ENCODE measurements around the gene PIAS3. TPM values are rescaled to one million over a fixed set of nuclear protein-coding genes. Genes with fewer than 3 reads are reported as not detected.

Gene PIAS3
- total RNA-seq, 2 donors from 2014 or later: 11.4 to 18.0 TPM

DNA sequence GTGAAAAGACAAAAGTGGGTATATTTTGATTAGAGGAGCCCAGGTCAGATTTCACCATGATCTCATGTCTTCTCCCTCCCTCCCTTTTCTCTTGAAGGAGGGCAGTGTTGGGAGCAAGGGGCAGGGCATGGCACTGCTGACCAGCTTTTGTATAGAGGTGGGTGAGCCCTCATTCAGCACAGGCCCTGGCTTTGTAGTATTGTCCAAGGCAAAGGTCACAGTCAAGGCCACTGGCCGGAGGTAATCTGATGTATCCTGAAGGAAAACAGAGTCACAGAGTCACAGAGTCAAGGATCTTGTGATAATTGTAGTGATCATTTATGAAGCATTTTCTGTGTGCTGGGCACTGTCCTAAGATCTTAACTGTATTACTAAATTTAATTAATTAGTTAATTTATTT, 39.1 kb upstream of the PIAS3 start:
- peaks cover 0 to 4% of the 10 kb centered on the region in 2 donors for H3K4me1 ChIP-seq
- TF ChIP-seq, protein P1, sequence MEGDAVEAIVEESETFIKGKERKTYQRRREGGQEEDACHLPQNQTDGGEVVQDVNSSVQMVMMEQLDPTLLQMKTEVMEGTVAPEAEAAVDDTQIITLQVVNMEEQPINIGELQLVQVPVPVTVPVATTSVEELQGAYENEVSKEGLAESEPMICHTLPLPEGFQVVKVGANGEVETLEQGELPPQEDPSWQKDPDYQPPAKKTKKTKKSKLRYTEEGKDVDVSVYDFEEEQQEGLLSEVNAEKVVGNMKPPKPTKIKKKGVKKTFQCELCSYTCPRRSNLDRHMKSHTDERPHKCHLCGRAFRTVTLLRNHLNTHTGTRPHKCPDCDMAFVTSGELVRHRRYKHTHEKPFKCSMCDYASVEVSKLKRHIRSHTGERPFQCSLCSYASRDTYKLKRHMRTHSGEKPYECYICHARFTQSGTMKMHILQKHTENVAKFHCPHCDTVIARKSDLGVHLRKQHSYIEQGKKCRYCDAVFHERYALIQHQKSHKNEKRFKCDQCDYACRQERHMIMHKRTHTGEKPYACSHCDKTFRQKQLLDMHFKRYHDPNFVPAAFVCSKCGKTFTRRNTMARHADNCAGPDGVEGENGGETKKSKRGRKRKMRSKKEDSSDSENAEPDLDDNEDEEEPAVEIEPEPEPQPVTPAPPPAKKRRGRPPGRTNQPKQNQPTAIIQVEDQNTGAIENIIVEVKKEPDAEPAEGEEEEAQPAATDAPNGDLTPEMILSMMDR (IDR thresholded peaks at IDR 0.05): no peak
- H3K4me3 ChIP-seq: no peak overlapping the region
- no peak overlapping the region for H3K27ac ChIP-seq
- no peaks in the 10 kb centered on the region for H3K36me3 ChIP-seq
- DNase-seq (ENCODE audit: low spot score): no peak
- no peaks in the 10 kb centered on the region for H3K27me3 ChIP-seq
- H3K9me3 ChIP-seq: no peaks in the 10 kb centered on the region

DNA sequence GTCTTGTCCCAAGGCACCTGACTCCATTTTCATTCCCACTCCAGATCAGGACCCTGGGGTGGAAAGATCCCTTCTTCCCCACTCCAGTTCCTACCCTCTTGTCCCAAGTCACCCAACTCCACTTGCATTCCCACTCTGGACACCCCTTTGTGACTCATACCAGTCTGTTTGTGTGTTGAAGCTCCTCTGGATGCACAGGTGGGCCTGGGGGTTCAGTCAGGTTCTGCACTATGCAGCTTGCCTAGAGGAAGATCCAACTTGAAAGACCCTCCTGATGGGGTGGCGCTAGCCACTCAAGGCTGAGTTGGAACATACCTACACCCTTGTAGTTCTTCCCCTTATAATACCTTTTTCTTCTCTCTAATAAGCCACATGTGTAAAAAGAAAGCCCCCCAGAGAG, 36.6 kb upstream of the PIAS3 start:
- no peaks in the 10 kb centered on the region for H3K36me3 ChIP-seq
- DNase-seq (ENCODE audit: low spot score): no peak
- H3K4me1 ChIP-seq: peaks cover 0 to 27% of the 10 kb centered on the region in 2 donors
- H3K27ac ChIP-seq: no peak overlapping the region
- TF ChIP-seq, protein P1 (IDR thresholded peaks at IDR 0.05): no peak
- no peaks in the 10 kb centered on the region for H3K27me3 ChIP-seq
- H3K4me3 ChIP-seq: no peak overlapping the region
- no peaks in the 10 kb centered on the region for H3K9me3 ChIP-seq

DNA sequence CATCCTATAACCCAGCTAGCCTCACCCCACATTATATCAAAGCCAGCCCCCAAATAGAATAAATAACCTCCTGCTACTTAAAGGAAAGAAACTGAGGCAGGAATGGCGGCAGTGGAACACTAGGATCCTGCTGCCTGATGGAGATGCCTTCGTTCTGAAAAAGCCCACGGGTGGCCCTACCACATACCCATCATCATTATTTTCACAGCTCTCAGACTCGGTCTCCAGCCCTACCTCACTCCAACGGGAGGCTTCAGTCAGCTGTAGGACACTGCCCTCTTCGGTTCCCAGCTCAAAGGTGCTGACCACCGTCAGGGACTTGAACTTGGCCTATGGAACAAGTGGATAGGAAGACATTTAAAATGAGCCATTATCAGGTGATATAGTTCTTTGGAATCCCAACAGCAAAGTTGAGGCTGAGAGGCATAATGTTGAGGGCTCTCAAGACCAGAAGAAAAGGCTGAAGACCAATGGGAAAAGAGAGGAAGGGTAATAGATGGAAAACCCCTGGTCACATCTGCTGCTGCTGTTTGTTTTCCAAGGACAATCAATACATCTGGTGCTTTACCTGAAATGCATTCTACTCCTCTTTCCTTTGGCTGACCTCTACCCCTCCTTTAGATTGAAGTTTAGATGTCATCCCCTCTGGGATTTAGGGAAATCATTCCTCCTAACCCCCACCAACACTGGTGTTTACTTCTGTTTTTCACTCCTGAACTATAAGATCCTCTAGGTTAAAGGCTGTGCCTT, 34.6 kb upstream of the PIAS3 start:
- H3K4me3 ChIP-seq: no peak overlapping the region
- peak overlapping the region; percentile 82 to 87 for H3K27ac ChIP-seq
- H3K36me3 ChIP-seq: no peaks in the 10 kb centered on the region
- no peaks in the 10 kb centered on the region for H3K27me3 ChIP-seq
- no peaks in the 10 kb centered on the region for H3K9me3 ChIP-seq
- peaks cover 0 to 27% of the 10 kb centered on the region in 2 donors for H3K4me1 ChIP-seq
- no peak for DNase-seq (ENCODE audit: low spot score)
- TF ChIP-seq, protein P1 (IDR thresholded peaks at IDR 0.05): no peak

DNA sequence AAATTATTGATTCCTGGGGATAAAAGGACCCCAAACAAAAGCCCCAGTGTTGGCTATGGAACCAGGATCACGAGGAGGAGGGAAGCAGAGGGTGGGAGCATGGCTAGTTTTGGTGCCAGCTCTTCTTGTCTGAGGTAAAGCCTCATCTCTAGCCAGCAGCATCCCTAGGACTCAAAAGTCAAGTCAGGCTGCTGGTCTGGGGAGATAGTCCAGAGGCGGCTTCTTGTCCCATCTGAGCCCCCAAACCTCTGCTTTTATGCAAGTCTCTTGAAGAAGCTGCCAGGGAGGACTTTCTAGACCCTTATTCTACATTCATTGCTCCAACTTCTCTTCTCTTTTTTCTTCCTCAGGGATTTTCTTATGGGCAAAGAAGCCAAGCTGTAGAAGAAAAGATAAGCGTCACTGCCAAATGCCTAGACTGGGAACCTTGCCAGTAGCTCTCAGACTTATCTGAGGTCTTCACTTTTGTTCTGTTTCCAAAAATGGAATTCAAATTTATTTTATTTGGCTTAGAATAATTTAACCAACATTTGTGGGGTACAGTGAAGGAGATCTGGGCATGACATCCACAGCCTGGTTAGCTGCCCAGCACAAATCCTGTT, 33.7 kb upstream of the PIAS3 start:
- Histone ChIP-seq H3K27ac (peak overlapping the region; percentile 82 to 87), H3K36me3 (no peaks in the 10 kb centered on the region), H3K27me3 (no peaks in the 10 kb centered on the region), H3K4me1 (peaks cover 0 to 27% of the 10 kb centered on the region in 2 donors), H3K4me3 (no peak overlapping the region), H3K9me3 (no peaks in the 10 kb centered on the region)
- DNase-seq (ENCODE audit: low spot score): no peak
- TF ChIP-seq, protein P1 (IDR thresholded peaks at IDR 0.05): no peak

DNA sequence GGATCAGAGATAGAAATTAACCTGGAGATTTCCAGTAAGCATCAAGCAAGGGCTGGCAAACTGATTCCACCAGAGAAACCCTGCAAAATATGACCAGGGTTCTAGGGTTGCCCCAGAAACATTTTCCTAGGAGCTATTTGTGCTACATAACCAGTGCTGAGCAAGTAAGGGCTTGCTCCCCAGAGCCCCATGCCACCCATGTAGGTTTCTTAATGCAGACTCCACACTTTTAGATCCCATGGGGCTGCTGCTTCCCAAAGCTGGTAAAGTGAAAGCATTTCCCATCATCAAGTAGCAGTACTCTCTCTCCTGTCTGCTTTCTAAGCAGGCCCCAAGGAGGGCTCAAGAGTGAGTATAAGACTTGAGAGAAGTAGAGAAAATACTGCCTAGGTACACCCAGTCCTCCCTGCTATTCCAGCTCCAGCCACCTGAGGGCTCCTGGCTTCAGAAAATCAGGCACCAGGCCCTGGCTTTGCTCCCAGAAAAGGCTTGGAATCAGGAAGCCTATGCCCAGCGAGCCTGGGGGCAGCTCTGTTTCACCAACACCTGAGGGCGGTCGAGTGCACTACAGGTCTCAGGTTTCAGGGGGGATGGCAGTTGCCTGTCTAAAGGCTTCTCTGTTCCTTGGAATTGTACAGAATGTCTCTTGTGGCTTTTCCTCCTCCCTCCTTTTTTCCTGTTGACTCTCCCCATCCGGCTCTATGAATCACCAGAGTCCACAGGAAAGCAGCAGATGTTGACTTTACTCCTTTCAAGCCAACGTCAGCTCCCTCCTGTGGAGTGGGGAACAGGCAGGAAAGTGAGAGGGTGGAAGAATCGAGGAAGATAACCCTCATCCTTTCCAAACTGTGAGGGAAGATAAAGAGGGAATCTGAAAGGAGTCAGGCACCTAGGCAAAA, 33.0 kb upstream of the PIAS3 start:
- no peaks in the 10 kb centered on the region for H3K36me3 ChIP-seq
- no peaks in the 10 kb centered on the region for H3K27me3 ChIP-seq
- TF ChIP-seq, protein P1 (IDR thresholded peaks at IDR 0.05): peak; percentile 84 to 97
- H3K4me1 ChIP-seq: peaks cover 0 to 27% of the 10 kb centered on the region in 2 donors
- H3K4me3 ChIP-seq: peak overlapping the region in 1 of 2 donors; percentile 10
- peak overlapping the region; percentile 82 to 87 for H3K27ac ChIP-seq
- no peaks in the 10 kb centered on the region for H3K9me3 ChIP-seq
- DNase-seq (ENCODE audit: low spot score): peak; percentile 95

Measured in right atrium auricular region (tissue), 2 donors.